ENCODE measurements around the gene INTS3.
"Not testable (repeated sequence)": the region's sequence is repeated elsewhere in the genome, so short reads cannot be mapped to it uniquely, and the experiment has no call there.

Gene INTS3

DNA sequence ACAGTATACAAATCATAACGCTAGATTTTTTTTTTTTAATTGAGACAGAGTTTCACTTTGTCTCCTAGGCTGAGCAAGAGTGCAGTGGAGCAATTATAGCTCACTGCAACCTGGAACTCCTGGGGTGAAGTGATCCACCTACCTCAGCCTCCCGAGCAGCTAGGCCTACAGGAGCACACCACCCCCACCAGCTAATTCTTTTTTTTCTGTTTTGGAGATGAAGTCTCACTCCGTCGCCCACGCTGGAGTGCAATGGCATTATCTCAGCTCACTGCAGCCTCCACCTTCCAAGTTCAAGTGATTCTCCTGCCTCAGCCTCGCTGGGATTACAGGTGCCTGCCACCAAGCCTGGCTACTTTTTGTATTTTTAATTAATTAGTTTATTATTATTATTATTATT is 28.1 kb upstream of the INTS3 start:
- DNase-seq, result no peak

DNA sequence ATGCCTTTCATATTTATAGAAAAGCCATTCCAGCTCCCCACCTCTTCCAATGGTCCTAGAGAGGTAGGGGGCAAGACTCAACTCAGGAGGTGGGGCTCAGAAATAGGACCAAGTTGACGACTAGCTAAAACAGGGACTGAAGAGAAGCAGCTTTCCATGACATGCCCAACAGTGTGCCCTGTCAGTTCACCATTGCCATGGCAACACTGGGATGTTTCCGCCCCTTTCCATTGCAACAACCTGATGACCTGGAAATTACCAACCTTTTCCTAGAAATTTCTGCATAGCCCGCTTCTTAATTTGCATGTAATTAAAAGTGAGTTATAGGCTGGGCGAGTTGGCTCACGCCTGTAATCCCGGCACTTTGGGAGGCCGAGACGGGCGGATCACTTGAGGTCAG is 22.4 kb upstream of the INTS3 start:
- DNase-seq, result no peak

DNA sequence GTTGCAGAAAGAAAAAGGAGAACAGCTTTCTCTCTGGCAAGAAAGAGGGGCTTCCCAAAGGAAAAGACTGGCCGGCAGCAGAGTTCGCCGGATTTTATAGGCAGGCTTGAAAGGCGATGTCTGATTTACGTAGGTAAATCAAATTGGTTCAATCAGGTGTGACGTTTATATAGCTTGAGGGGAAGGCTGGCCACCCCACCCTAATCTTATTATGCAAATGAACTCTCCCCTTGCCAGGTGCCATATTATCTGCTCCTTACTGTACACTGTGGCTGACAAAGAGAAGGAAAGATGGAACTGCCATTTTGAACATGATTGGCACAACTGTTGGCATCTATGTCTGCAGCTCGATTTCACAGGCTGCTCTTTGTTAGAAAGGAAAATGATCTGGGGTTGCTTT is 16.8 kb upstream of the INTS3 start:
- DNase-seq, result no peak

DNA sequence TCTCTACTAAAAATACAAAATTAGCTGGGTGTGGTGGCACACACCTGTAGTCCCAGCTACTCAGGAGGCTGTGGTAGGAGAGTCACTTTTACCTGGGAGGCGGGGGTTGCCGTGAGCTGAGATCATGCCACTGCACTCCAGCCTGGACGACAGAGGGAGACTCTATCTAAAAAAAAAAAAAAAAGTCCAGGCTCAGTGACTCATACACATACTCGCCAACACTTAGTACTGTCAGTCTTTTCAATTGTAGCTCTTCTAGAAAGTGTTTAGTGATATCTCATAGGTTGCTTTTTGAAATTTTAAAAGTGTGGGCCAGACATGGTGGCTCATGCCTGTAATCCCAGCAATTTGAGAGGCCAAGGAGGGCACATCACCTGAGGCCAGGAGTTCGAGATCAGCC is 11.6 kb upstream of the INTS3 start:
- not testable (repeated sequence) for DNase-seq

DNA sequence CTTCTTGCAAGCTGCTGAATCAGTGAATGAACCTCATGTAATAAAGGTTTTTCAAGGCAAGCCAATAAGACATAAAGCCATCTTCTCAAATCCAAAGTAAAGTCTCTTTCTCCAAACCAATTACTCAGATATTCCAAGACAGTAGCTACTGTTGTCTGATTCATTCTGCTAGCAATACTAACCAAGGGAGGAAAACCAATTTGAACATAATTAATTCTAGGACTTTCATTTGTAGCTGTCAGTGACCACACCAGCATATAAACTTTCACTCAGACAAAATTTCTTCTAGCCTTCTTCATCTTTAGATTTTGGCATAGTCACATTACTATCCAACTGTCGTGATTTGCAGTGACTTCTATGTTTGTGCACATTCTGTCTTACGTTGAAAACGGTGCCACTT is 10.5 kb upstream of the INTS3 start:
- no peak for DNase-seq

DNA sequence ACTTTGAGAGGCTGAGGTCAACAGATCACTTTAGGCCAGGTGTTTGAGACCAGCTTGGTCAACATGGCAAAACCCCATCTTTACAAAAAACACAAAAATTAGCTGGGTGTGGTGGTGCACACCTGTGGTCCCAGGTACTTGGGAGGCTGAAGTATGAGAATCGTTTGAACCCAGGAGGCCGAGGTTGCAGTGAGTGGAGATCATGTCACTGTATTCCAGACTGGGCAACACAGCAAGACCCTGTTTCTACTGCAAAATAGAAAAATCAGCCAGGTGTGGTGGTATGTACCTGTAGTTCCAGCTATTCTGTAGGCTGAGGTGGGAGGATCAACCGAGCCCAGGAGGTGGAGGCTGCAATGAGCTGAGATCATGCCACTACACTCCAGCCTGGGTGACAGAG is 4.2 kb upstream of the INTS3 start:
- no peak for DNase-seq

DNA sequence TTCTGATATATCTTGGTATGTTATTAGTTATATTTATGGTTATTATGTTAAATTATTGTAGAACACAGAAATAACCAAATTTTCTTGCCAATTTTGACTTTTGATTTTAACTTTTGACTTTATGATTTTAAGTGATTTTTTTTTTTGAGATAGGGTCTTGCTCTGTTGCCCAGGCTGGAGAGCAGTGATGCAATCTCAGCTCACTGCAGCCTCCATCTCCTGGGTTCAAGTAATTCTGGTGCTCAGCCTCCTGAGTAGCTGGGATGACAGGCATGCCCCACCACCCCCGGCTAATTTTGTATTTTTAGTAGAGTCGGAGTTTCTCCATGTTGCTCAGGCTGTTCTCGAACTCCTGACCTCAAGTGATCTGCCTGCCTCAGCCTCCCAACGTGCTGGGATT is 3.2 kb upstream of the INTS3 start:
- not testable (repeated sequence) for DNase-seq

DNA sequence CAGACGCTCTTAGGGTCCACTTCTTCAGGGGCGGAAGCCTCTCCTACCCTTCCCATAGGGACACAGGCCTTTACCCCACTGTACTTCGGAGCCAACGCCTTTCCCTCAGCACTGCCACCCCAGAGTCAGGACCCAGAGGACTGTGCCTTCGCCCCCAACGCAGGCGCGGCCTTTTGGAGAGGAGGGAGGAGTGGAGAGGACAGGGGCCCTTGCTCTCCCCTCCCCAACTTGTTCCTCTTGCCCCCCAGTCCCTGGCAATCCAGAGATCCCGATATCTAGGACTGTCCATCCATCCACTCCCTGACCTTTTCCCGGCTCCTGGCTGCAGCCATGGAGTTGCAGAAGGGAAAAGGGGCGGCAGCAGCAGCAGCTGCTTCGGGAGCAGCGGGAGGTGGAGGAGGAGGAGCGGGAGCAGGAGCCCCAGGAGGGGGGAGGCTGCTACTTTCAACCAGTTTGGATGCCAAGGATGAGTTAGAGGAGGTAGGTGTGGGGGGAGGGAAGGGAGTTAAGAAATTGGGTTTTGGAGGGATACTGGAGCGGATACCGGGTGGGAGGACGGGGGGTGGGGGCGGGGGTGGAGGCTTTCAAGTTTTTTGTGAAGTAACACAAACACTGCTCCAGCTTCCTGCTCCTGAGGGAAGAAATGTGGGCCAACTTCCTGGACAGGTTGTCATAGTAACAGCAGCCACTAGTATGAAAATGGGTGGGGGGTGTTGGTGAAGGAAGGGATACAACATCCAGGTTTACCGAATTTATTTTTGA is 636 bp downstream of the INTS3 start:
- DNase-seq, result no peak

DNA sequence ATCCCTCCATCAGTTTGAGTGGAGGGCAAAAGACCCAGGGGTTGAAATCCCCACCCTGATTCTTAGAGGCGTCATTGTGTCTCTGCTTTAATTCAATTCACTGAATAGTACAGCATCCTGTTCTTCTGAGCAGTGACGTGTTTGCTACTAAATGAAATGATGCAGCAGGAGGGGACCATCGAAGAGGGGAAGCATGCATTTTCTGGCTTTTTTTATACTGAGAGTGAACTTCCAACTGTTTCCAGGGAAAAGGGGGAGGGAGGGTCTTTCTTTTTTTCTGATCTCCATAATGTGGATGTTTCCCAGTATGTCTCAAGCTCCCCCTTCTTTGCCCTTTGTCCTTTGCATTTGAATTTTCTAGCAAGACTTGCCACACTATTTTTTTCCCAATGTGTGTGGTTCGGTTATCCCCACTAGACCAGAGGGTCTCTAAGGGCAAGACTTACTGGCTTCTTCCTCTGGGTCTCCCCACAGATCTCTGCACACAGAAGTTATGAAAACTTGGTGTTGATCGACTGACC is 2.7 kb downstream of the INTS3 start:
- DNase-seq, result no peak

DNA sequence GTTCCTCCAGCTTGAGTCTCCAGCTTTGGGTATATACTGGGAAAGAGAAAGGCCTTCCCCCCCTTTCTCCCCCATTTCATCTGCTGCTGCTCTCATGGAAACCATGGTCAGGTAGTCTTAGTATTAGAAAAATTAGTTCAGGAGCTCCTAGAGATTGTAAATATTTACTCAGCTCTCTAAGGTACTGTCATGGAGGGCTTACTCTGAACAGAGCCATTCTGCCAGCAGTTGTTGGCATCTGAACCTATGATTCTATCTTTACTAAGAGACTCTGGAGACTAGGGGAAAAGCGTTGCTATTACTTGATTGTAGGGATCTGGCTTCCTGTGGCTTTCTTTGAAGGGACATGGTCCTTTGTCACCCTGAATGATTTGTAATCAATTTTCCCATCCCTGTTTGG is 6.1 kb downstream of the INTS3 start:
- no peak for DNase-seq

DNA sequence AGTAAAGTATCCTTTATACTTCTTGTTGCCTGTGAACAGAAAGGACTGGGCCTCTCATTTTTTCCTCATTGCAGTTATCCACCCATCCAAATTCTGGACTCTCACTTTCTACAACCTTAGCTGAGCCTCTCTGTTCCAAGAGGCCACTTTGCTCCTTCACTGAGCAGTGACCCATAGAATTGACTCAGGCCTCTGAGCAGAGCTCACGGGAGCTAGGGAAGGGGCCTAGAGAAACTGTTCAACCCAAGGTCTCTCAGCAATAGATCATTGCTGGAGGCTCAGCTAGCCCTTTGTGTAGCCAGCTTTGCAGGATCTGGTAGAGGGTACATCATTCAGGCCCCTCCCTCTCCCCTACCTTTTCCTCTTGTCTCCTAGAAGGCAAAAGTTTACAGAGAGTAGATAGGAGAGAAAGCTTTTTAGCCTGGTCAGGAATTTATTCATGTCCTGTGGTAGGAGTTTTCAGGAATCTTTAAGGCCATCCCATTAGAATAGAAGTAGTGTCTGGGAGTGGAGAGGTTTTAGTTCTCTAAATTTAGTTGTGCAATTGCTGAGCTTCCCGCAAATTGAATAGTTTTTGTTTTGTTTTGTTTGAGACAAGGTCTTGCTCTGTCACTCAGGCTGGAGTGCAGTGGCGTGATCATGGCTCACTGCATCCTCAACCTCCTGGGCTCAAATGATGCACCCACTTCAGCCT is 6.7 kb downstream of the INTS3 start:
- DNase-seq, result no peak

DNA sequence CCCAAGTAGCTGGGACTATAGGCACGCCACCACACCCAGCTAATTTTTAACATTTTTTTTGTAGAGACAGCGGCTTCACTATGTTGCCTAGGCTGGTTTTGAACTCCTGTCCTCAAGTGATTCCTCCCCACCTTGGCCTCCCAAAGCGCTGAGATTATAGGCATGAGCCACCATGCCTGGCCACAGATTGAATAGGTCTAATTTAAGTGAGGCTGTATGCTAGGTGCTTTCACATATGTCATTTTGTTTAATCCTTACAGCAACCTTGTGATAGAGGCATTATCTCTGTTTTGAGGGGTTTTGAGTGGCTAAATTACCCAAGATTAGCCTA is 7.2 kb downstream of the INTS3 start:
- DNase-seq, result no peak

DNA sequence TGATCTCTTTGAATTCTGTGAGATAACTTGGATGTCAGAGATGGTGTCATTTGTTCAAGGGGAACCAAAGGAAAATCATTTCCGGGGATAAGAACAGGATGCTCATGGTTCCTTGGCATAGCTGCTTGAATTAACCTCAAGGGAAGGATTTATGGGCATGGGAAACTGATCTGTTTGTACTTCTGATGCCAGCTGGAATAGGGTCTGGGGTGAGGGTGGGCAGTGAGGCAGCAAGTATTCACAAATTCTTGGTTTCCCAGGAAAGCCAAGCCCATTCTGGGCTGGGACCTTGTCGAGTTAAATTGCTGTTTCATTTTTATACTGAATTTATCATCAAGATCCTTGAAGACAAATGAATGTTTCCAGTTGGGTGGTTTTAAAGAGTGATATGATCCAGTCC is 14.1 kb downstream of the INTS3 start:
- no peak for DNase-seq

DNA sequence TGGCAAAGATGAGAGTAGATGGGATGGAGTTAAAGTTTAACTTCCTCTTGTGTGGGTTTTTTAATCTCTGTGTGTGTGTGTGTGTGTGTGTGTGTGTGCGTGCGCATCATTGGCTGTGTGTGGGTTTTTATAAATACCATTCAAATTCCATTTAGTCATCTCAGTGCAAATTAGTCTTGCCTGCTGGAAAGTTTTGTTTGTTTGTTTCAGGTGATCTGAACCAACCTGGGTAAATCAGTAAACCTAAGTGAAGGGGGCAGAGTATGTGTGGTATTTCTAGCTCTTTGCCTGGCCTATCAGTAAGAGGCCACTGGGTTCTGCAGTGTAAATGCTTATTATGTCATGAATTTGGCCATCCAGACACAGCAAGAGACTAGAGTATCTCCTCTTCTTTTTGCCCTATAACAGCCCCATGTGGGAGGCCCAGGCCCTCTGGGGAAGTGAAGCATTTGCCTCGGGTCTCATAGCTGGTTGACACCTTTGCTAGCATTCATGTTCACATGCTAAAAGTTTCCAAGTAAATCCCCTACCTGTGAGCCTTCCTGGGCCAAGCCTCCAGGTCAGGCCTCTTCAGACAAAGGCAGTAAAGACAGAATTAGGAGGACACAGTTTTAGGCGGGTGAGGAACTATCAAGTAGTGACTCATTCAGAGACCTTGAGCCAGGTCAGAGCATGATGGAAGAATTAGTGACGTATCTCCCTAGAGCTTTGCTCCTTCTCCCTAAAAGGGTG is 14.7 kb downstream of the INTS3 start:
- DNase-seq, result no peak

DNA sequence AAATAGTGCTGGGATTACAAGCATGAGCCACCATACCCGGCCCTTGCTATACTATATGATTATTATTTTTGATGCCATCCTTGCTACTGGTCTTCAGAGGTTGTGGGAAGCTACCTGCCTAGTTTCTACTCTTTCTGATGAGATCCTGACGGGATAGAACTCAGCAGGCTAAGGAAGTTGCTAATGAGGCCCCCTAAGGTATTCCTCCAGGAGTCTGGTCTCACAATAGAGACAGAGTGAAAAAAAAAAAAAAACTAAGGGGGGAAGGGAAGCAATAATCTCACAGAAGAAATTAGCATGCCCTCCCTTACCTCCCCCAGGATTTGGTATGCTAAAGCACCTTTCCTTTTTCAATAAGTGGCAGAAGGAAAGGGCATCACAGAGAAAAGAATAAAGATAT is 17.6 kb downstream of the INTS3 start:
- DNase-seq, result no peak

DNA sequence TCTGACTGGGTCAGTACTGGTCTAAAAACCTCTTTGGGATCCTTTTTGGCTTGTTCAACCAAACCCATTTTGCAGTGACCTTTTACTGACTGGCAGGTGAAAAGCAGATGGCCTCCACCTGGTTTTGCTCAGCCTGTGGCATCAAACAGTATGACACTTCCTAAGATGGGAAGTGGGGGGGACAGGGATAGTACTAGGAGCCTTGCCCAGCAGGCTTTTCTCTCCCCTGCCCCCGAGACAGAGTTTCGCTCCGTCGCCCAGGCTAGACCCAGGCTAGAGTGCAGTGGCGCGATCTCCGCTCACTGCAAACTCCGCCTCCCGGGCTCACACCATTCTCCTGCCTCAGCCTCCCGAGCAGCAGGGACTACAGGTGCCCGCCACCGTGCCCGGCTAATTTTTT is 18.3 kb downstream of the INTS3 start:
- DNase-seq, result no peak

DNA sequence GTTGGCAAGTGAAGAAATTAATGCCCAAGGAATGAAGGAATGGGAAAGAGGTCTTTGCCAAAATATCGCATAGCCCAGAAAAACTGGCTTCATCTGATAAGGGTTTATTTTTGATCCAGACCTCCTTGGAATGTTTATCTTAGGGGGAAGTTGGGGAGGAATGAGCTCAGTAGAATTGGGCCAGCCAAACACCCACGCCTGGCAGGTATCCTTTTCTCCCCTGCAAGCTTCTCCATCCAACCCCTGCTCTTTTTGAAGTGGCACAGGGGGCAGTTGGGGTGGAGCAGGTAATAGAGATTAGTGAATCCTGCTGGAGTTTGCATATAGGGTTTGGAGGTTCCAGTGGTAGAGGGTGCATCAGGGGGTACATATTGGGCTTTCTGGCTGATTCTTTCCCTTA is 21.1 kb downstream of the INTS3 start:
- no peak for DNase-seq

DNA sequence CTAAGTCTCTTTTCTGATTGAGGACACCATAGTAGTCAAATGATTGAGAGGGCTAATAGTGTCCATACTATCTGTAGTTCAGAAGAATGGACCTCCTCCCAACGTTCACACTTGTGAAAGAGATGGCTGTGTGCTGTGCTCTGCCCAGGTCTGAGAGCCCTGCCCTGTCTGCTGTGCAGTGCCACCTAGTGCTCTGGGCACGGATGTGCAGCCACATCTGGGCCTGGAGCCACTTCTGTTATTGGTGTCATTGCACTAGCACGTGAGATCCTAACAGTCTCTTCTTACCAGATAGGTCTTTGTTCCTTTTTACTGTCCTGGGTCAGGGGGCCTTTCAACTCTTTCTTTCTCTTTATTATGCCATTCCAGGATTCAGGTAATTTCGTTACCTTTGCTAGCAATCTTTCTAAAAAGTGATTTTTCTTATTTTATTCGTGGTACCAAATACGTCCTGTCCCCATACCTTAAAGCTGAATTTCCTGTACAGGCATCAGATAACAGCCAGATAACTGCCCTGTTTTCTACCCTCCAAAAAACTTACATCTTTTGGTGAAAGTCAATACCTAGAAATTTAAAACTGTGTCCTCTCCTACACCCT is 21.7 kb downstream of the INTS3 start:
- DNase-seq, result peak; percentile 53

DNA sequence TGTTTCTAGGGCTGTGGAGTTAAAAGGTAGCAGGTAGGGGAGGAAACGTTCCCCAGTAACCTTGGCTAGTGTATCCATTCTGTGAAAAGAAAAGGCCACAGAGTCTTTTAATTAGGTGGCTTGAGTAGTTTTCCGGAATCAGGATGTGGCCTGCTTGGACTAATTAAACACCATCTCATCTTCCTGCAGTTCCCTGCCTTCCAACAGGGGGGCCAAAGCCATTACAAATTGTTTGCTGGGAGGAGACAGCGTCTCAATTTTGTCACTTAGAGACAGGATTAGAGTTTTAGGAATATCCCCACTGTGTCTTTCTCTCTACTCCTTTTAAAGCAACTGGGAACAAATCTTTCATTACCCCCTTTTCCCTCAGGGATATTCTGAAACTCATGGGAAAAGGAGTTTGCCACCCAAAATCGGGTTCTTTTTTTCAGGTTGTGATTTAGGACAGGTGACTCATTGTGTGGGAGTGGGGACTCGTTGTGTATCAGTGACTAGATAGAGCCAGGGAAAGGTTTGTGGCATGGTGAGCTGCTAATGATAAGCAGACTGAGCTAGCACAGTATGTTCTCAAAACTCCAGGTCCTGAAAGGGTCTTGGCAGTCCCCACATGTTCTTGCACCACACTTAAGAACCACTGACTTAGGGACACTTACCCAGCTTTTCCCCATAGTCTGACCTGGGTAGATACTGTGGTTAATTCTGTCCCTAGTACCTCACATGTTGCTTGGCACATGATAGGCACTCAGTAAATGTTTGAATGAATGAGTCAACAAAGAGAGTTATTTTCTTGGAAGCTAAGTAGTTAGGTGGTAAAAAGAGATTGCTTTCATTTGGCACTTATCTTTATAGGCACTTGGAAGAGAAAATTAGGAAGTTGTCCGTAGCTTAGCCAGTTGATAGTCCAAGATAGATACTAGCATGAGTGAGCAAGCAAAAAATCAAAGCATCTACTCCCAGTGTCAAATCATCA is 22.5 kb downstream of the INTS3 start:
- DNase-seq, result no peak

DNA sequence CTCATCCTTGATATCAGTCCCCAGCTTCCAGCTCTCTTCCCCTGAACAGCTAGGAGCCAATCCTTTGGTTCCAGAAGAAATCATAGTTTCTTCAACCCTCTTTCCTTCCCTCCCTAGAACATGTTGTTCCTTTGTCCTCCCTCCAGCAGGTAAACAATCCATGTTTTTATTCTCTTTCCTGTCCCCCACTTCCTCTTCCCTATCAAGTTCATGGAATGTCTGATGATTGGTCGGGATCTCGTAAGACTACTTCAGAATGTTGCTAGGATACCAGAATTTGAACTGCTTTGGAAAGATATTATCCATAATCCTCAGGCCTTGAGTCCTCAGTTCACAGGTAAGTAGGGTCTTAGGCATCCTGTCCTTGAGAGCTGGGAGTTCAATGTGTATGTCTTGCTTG is 24.2 kb downstream of the INTS3 start:
- no peak for DNase-seq

DNA sequence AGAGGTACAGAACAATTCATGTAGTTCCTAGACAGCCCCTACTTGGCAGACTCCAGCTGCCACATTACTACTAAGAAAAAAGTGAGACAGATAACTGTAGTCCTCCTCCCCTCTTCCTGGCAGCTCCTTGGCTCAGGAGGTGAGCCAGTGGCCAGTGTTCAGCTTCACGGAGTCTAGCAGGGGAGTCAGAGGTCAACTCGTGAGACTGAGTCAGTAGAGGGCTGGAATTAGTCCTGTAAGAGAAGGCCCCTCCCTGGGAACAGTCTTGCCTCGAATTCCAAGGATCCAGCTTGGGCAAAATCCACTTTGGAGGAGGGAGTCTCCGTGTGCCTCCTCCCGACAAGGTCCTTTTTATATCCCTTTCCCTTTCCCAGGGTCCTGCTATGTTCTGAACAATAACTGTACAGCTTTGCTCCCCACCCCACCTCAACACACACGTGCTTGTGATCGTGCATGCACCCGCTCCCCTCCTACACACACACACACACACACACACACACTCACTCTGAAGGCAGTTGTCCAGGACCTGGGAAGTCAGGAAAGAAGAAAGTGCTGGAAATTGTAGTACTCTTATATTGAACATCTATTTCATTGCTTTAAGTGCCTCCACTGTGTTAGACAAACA is 24.8 kb downstream of the INTS3 start:
- DNase-seq, result no peak

DNA sequence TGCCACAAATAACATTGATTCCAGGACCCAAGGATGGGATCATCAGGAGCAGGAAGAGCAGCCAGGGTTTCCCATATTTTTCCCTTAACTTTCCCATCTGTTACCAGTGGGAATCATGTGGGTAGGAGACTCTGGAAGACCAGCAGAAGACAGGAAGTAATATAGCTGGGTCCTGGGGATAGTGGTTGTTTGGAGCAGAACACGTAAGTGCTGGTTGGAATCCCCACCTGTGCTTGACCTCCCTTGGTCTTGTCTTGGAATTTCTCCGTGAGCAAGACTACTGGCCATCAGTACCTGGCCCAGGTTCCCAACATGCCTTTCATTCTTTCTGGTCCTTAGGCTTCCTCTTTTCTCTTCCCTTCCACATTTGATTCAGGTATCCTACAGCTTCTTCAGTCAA is 26.4 kb downstream of the INTS3 start:
- no peak for DNase-seq

Measured in 8988T (cell line).